Measurements from ENCODE around the gene CFLAR.
A peak's percentile ranks its signal among the peaks of the same experiment; 100 is the strongest.
"Not testable (repeated sequence)": the region's sequence is repeated elsewhere in the genome, so short reads cannot be mapped to it uniquely, and the experiment has no call there.

The CFLAR gene

DNA sequence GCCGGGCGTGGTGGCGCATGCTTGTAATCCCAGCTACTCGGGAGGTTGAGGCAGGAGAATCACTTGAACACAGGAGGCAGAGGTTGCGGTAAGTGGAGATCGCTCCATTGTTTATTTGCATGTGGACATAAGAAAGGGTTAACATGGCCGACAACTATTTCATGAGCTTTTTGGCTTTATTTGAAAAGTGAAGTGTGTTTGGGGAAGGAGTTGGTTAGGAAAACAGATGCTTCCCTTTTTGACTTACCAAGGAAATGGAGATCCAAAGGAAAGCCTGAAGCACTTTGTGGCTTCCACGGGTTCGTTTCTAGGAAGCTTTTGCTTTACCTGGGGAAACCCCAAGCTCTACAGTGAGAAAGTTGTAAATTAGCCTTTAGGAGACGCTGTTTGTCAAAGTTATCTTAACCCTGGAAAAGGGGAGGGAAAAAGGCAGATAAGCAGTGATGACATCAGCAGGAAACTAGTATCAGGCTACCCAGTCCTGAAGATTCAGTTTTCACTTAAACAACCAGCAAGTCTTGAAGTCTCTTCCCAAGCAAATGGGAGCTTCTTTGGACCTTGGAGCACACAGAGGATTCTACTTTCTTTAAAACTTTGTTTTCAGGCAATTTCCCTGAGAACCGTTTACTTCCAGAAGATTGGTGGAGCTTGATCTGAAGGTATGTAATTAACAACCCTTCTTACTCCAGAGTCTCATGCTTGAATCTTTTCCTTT, 66.8 kb downstream of the CFLAR start, which contains the start of gene CASP10:
Gene CASP10 (plus strand): TSS at position 492 of the 715 bp plus-strand sequence. CDS start 2,637 bp downstream, outside the sequence.
- peak; percentile 80 to 89 for DNase-seq (ENCODE audit: low read depth in 2 of 2)
- H3K4me3 ChIP-seq (replicated peaks in 1 of 2; ENCODE audit: low read depth in 2 of 2, low read length in 2 of 2) = peak within 1 kb of the TSS; percentile 47 to 60
- TF ChIP-seq, protein P1, sequence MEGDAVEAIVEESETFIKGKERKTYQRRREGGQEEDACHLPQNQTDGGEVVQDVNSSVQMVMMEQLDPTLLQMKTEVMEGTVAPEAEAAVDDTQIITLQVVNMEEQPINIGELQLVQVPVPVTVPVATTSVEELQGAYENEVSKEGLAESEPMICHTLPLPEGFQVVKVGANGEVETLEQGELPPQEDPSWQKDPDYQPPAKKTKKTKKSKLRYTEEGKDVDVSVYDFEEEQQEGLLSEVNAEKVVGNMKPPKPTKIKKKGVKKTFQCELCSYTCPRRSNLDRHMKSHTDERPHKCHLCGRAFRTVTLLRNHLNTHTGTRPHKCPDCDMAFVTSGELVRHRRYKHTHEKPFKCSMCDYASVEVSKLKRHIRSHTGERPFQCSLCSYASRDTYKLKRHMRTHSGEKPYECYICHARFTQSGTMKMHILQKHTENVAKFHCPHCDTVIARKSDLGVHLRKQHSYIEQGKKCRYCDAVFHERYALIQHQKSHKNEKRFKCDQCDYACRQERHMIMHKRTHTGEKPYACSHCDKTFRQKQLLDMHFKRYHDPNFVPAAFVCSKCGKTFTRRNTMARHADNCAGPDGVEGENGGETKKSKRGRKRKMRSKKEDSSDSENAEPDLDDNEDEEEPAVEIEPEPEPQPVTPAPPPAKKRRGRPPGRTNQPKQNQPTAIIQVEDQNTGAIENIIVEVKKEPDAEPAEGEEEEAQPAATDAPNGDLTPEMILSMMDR (IDR thresholded peaks at IDR 0.05; ENCODE audit: low read depth, low read length) = peak; percentile 52

DNA sequence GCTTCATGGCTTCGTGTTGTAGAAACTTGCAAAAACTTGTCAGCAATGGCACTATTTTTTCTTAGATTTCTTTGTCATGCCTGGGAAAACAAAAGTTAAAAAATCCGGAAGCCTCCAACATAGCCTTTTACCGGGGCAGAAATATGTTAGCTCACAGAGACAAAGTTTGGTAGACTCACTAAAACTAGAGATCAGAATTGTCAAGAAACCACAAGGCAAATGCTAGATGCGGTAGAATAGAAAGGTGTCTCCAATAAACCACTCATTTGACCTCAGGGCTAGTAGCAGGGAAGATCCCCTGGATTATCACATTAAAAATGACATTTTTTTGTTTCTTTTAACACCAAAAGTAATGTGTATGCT, 67.4 kb downstream of the CFLAR start:
- H3K4me3 ChIP-seq (replicated peaks in 1 of 2; ENCODE audit: low read depth in 2 of 2, low read length in 2 of 2) = peak overlapping the region; percentile 47 to 60
- no peak for DNase-seq (ENCODE audit: low read depth in 2 of 2)
- TF ChIP-seq, protein P1 (IDR thresholded peaks at IDR 0.05; ENCODE audit: low read depth, low read length) = no peak

DNA sequence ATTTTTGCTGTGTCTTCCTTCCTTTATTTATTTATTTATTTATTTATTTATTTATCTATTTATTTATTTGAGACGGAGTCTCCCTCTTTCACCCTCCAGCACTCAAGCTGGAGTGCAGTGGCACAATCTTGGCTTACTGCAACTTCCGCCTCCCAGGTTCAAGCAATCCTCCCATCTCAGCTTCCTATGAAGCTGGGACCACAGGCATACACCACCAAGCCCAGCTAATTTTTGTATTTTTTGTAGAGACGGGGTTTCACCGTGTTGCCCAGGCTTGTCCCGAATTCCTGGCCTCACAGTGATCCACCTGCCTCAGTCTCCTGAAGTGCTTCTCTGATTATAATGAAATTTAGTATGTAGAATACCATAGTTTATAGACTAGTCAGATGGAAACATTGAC, 67.9 kb downstream of the CFLAR start:
- peak overlapping the region; percentile 47 to 60 for H3K4me3 ChIP-seq (replicated peaks in 1 of 2; ENCODE audit: low read depth in 2 of 2, low read length in 2 of 2)
- DNase-seq (ENCODE audit: low read depth in 2 of 2) = not testable (repeated sequence)

DNA sequence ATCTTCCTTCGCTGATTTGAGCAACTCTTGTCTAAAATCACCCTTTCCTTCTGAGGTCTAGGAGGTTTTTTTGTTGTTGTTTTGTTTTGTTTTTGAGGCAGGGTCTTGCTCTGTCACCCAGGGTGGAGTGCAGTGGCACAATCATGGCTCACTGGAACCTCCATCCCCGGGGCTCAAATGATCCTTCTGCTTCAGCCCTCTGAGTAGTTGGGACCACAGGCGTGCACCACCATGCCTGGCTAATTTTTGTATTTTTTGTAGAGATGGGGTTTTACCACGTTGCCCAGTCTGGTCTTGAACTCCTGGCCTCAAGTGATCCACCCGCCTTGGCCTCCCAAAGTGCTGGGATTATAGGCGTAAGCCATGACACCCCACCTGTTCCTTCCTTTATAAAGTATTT, 68.3 kb downstream of the CFLAR start:
- DNase-seq (ENCODE audit: low read depth in 2 of 2) = not testable (repeated sequence)
- H3K4me3 ChIP-seq (replicated peaks in 1 of 2; ENCODE audit: low read depth in 2 of 2, low read length in 2 of 2) = peak overlapping the region in 1 of 2 donors; percentile 47

DNA sequence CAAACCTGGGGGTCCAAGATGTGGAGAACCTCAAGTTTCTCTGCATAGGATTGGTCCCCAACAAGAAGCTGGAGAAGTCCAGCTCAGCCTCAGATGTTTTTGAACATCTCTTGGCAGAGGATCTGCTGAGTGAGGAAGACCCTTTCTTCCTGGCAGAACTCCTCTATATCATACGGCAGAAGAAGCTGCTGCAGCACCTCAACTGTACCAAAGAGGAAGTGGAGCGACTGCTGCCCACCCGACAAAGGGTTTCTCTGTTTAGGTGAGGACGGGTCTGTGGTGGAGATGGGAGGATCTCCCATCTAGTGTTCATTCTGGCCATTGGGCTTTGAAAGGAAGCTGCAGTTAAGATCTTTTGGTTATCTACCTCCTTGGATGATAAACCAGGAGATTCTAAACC, 69.9 kb downstream of the CFLAR start:
- TF ChIP-seq, protein P1 (IDR thresholded peaks at IDR 0.05; ENCODE audit: low read depth, low read length) = no peak
- H3K4me3 ChIP-seq (replicated peaks in 1 of 2; ENCODE audit: low read depth in 2 of 2, low read length in 2 of 2) = no peak overlapping the region
- DNase-seq (ENCODE audit: low read depth in 2 of 2) = no peak

DNA sequence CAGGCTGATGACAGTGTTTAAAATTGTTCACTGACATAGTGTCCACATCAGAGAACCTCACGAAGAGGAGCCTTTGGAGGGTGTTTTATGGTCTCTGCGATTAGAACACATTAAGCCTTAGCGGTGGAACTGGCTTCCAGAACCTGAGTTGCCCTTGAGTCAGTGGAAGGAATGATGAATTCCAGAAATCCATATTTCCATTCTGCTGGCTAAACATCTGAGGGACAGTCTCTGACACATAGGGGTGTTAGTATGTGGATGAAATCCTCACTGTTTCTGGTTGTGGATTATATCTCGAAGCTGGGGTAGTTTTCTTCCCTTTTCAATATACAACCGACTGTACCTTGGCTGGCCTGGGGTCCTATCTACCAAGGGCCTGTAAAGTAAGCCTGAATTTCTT, 71.0 kb downstream of the CFLAR start:
- DNase-seq (ENCODE audit: low read depth in 2 of 2) = no peak
- TF ChIP-seq, protein P1 (IDR thresholded peaks at IDR 0.05; ENCODE audit: low read depth, low read length) = no peak
- H3K4me3 ChIP-seq (replicated peaks in 1 of 2; ENCODE audit: low read depth in 2 of 2, low read length in 2 of 2) = no peak overlapping the region

DNA sequence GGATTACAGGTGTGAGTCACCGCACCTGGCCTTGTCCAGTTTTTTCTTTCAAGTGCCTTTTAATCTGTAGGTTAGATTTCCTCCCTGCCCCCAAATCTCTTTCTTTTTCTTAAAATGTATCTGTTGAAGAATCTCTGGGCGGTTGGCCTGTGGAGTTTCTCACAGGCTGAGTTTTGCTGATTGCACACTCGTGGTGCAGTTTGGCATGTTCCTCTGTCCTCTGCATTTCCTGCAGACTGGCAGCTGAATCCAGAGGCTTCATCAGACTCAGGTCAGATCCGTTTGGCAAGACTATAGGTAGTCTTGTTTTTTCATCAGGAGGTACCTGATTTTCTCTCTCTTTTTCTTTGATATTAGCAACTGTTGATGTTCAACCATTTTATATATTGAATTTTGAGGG, 72.5 kb downstream of the CFLAR start:
- TF ChIP-seq, protein P1 (IDR thresholded peaks at IDR 0.05; ENCODE audit: low read depth, low read length) = no peak
- DNase-seq (ENCODE audit: low read depth in 2 of 2) = no peak
- H3K4me3 ChIP-seq (replicated peaks in 1 of 2; ENCODE audit: low read depth in 2 of 2, low read length in 2 of 2) = no peak overlapping the region
